WTC11 (cell line): ENCODE results near the gene TEKT2.

Experiments used
- CTCF ChIP-seq: fragments of 200-600 bp; IDR thresholded peaks from 2 replicates; pipeline ENCODE4 v1.8.0; 2022; ENCODE audit warnings: antibody characterized with exemption
- ETV6 ChIP-seq: sonication (generic); formaldehyde crosslinking; IDR thresholded peaks from 2 replicates; pipeline ENCODE4 v1.8.1; 2022; ENCODE audit warnings: mild to moderate bottlenecking, missing genetic modification reagents
- JUN ChIP-seq: sonication (generic); formaldehyde crosslinking; IDR thresholded peaks from 2 replicates; pipeline ENCODE4 v1.8.0; 2023; ENCODE audit warnings: mild to moderate bottlenecking, missing genetic modification reagents
- MXD4 ChIP-seq: fragments of 250-450 bp; sonication (Bioruptor Pico); IDR thresholded peaks from 2 replicates; pipeline ENCODE4 v1.8.0; 2021; ENCODE audit warnings: mild to moderate bottlenecking, moderate library complexity, borderline replicate concordance
- NR1H2 ChIP-seq: sonication (generic); formaldehyde crosslinking; IDR thresholded peaks from 2 replicates; pipeline ENCODE4 v1.9.0; 2021; ENCODE audit warnings: mild to moderate bottlenecking, moderate library complexity, missing genetic modification reagents
- ZNF138 ChIP-seq: sonication (generic); formaldehyde crosslinking; conservative IDR thresholded peaks from 2 replicates; pipeline ENCODE4 v1.8.1; 2022; ENCODE audit warnings: mild to moderate bottlenecking, moderate library complexity, missing genetic modification reagents

DNA sequence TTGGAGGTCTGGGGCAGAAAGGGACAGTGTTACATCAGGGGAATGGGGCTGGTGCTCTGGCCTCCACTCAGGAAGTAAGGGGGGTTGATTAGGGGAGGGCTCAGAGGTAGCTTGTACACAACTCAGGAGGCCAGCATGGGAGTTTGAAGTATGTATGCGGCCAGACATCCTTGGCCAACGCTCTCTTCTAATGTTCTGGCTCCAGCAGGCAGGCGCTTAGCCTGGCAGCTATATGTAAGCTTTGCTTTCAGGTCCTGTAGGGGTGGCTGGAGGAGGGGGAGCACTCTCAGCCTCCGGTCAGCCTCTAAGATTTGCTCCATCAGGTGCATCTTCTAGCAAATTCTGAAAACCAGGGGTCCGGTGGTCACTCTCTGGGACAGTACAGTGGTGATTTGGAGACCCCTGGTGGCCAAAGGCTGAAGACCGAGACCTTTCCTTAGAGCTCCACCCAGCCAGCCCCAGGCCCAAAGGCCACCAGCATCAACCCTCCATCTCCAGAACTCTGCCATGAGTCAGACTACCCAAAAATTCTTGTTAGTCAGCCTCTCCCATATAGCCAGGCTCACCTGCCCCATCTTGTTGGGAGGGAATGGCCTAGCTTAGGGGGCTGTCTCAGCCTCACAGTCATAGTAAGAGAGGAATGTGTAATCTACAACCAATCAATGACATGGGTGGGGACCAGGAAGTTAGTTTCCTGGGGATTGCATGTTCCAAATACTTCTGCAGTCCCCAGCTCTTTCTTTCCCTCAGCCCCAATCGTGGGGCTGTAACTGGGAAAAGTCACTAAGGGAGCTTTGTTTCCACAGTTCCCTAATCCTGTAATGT is 50.8 kb downstream of the TEKT2 start:
- TF ChIP-seq CTCF (peak; percentile 80), MXD4 (CRISPR knock-in tag) (no peak), NR1H2 (CRISPR knock-in tag) (no peak), JUN (CRISPR knock-in tag) (no peak), ZNF138 (CRISPR knock-in tag) (no peak), ETV6 (CRISPR knock-in tag) (no peak)
